Loucy (cell line): ENCODE results near the gene ITSN1.

Experiments
- H2AFZ ChIP-seq: fragments of 200-600 bp; sonication (generic); 2 replicates; pipeline ENCODE4 v1.6.0; 2016; ENCODE audit warnings: antibody characterized with exemption, mild to moderate bottlenecking, low read length, moderate library complexity
- H3F3A ChIP-seq: fragments of 200-600 bp; 2 replicates; pipeline ENCODE4 v1.6.0; 2016; ENCODE audit warnings: antibody characterized with exemption, low read depth, mild to moderate bottlenecking
- H3K27me3 ChIP-seq: fragments of 200-600 bp; sonication (generic); 2 replicates; pipeline ENCODE4 v1.6.1; 2014; ENCODE audit warnings: low read length, mild to moderate bottlenecking; ENCODE audit not compliant: insufficient read depth, poor library complexity, severe bottlenecking
- H3K36me3 ChIP-seq: fragments of 200-600 bp; sonication (generic); 2 replicates; pipeline ENCODE4 v1.6.1; 2016; ENCODE audit warnings: low read length; ENCODE audit not compliant: insufficient read depth
- H3K4me1 ChIP-seq: fragments of 200-600 bp; sonication (generic); 2 replicates; pipeline ENCODE4 v1.5.1; 2014; ENCODE audit warnings: low read length, mild to moderate bottlenecking; ENCODE audit not compliant: insufficient read depth, poor library complexity, severe bottlenecking
- H3K4me2 ChIP-seq: fragments of 200-600 bp; sonication (generic); 2 replicates; pipeline ENCODE4 v1.6.0; 2014; ENCODE audit warnings: antibody characterized with exemption, low read length, low read depth, mild to moderate bottlenecking; ENCODE audit not compliant: poor library complexity, severe bottlenecking
- H3K4me3 ChIP-seq: fragments of 200-600 bp; sonication (generic); 2 replicates; pipeline ENCODE4 v1.5.1; 2014; ENCODE audit warnings: low read length, mild to moderate bottlenecking, mixed read lengths; ENCODE audit not compliant: poor library complexity, severe bottlenecking
- H3K79me2 ChIP-seq: fragments of 200-600 bp; sonication (generic); 2 replicates; pipeline ENCODE4 v1.6.1; 2014; ENCODE audit warnings: low read length; ENCODE audit not compliant: insufficient read depth
- H3K9ac ChIP-seq: fragments of 200-600 bp; sonication (generic); 2 replicates; pipeline ENCODE4 v1.6.0; 2014; ENCODE audit warnings: mild to moderate bottlenecking, low read depth, low read length, moderate library complexity; ENCODE audit not compliant: poor library complexity, severe bottlenecking
- H3K9me2 ChIP-seq: fragments of 200-600 bp; sonication (generic); replicated peaks from 2 replicates; pipeline ENCODE4 v1.6.1; 2016; ENCODE audit warnings: low read depth, low read length, mixed read lengths
- H3K9me3 ChIP-seq: fragments of 200-600 bp; sonication (generic); 2 replicates; pipeline ENCODE4 v1.6.1; 2014; ENCODE audit warnings: mild to moderate bottlenecking, antibody characterized with exemption, low read length, low read depth; ENCODE audit not compliant: insufficient read depth
- H4K20me1 ChIP-seq: fragments of 200-600 bp; sonication (generic); 2 replicates; pipeline ENCODE4 v1.6.0; 2014; ENCODE audit warnings: antibody characterized with exemption, low read length, mild to moderate bottlenecking; ENCODE audit not compliant: insufficient read depth, poor library complexity, severe bottlenecking
- CTCF ChIP-seq: fragments of 200-600 bp; sonication (generic); conservative IDR thresholded peaks from 2 replicates; pipeline ENCODE4 v1.5.1; 2014; ENCODE audit warnings: mild to moderate bottlenecking, antibody characterized with exemption, low read length
- EZH2phosphoT487 ChIP-seq: fragments of 200-600 bp; IDR thresholded peaks from 2 replicates; pipeline ENCODE4 v1.6.1; 2018; ENCODE audit warnings: antibody characterized with exemption, mild to moderate bottlenecking, moderate library complexity, borderline replicate concordance

Gene ITSN1

GRCh38 chr21:33834801-33835500, 192.7 kb downstream of the ITSN1 start:
- Histone ChIP-seq H3K4me2 (no peak overlapping the region), H3K9ac (no peak overlapping the region), H3K36me3 (no peaks in the 10 kb centered on the region), H3F3A (no peaks in the 10 kb centered on the region), H4K20me1 (no peaks in the 10 kb centered on the region), H3K4me1 (peaks cover 9% of the 10 kb centered on the region), H3K27me3 (no peaks in the 10 kb centered on the region), H3K79me2 (no peaks in the 10 kb centered on the region), H3K9me2 (no peaks in the 10 kb centered on the region), H3K9me3 (no peaks in the 10 kb centered on the region), H2AFZ (no peak overlapping the region), H3K4me3 (no peak overlapping the region)
- TF ChIP-seq EZH2phosphoT487: no peak
- TF ChIP-seq CTCF: no peak

- TF ChIP-seq CTCF: no peak
- TF ChIP-seq EZH2phosphoT487: no peak
- Histone ChIP-seq H3K27me3 (no peaks in the 10 kb centered on the region), H3F3A (no peaks in the 10 kb centered on the region), H3K9me3 (no peaks in the 10 kb centered on the region), H3K4me3 (no peak overlapping the region), H3K4me2 (no peak overlapping the region), H3K4me1 (peaks cover 9% of the 10 kb centered on the region), H3K79me2 (no peaks in the 10 kb centered on the region), H4K20me1 (no peaks in the 10 kb centered on the region), H3K9ac (no peak overlapping the region), H3K36me3 (no peaks in the 10 kb centered on the region), H2AFZ (no peak overlapping the region), H3K9me2 (no peaks in the 10 kb centered on the region)
Observed at GRCh38 chr21:33835920-33836319, 193.6 kb downstream of the ITSN1 start.

GRCh38 chr21:33836408-33836807, 194.1 kb downstream of the ITSN1 start:
- Histone ChIP-seq H3K9ac (no peak overlapping the region), H3K9me3 (no peaks in the 10 kb centered on the region), H3K79me2 (no peaks in the 10 kb centered on the region), H3K9me2 (no peaks in the 10 kb centered on the region), H3K36me3 (no peaks in the 10 kb centered on the region), H4K20me1 (no peaks in the 10 kb centered on the region), H3K4me1 (peaks cover 9% of the 10 kb centered on the region), H3K27me3 (no peaks in the 10 kb centered on the region), H3K4me2 (no peak overlapping the region), H3K4me3 (no peak overlapping the region), H3F3A (no peaks in the 10 kb centered on the region), H2AFZ (no peak overlapping the region)
- no peak for TF ChIP-seq CTCF
- TF ChIP-seq EZH2phosphoT487: no peak
